Amniotic epithelial cell (primary cell): ENCODE data around the gene MOB3B.

ENCODE experiments used
- DNase-seq: peaks from one replicate; pipeline ENCODE4 v3.0.0-alpha.2; 2010; ENCODE audit warnings: low read depth

The MOB3B gene

GRCh38 chr9:27365707-27366376, 163.8 kb downstream of the MOB3B start:
- DNase-seq, result peak; percentile 85

GRCh38 chr9:27362447-27363210, 167.0 kb downstream of the MOB3B start:
- no peak for DNase-seq

DNA sequence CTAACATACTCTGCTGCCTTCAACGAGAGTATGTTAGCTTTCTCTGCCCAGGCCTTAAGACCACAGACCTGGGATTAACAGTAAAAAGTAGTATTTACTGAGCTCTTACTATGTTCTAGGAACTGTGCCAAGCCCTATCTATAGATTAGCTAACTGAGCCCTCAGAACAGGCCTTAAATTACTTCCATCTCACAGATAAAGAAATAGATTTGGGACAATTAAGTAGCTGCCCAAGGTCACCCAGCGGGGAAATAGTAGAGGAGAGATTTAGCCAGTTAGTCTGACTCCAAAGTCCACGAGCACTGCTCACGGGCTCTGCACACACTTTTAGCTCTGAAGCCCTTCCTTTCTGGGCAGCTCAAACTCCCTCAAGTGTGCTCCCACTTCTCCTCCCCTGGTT, 168.1 kb downstream of the MOB3B start:
- peak; percentile 62 for DNase-seq

DNA sequence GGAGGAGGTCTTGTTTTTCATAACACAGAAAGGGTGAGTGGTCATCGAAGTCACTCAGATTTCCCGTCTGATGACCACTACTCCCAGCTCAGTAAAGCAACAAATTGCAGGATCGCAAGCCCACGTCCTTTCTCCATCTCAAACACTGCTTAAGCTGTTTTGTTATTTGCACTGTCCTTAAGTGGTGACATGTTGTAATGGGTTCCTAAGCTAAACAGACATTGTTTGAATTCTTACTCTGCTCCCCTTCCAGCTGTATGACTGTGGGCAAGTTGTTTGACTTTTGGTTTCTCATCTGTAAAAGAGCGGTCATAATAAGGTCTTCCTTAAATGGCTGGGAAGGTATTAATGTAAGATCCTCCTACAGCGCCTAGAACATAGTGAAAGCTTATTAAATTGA, 169.9 kb downstream of the MOB3B start:
- no peak for DNase-seq

DNA sequence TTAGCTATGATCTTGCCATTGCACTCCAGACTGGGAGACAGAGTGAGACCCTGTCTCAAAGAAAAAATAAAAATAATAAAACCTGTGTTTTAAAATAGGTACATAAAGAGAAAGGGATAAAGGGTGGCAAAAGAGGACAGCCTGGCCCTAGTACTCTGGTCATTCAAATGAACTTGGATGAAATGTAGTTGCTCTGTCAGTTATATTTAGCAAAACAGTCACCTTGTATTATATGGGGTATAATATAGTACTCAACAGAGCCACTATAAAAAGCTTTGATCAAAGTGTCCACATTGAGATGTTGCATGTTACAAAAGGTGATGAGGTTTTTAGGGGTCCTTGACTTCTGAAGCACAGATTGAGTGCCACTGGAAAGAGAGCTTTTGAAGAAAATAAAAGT, 171.6 kb downstream of the MOB3B start:
- DNase-seq, result no peak

DNA sequence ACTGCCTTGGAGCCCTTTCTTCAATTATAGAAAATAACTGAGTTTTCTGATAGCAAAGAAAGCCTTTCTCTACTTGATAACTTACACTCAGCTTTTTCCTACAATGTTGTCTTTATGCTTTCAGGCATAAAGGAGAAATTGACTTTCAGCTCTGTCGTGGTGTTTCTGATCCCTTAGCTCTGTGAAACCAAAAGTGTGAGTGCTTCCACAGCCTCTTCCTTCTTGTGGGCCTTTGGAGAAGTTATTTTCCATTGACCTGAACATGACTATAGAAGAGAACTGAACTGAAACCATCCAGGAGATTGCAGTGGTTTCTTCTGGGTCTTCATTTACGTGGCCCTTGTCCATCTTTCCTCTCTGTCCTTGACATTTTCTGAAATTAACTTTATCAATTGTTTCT, 173.2 kb downstream of the MOB3B start:
- no peak for DNase-seq

DNA sequence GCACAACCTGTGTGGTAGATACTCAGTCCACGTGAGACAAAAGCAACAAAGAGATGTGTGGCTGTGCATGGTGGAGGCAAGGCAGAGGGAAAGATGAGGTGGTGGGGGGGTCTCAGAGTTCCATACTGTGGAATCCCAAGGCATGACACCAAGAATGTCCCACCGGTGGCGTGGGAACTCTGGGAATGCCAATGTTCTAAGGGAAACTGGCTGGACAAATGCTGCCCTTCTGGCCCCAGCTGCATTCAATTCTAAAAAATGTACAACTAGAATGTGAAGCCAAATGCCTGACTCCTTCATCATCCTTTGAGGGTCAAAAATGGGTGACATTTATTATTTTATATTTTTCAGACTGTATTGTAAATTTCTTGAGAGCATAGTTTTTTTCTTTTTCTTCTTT, 174.4 kb downstream of the MOB3B start:
- no peak for DNase-seq

- no peak for DNase-seq
These were observed 176.0 kb downstream of the MOB3B start for GRCh38 chr9:27353474-27354229.

GRCh38 chr9:27353166-27353473, 176.5 kb downstream of the MOB3B start:
- peak; percentile 37 for DNase-seq

GRCh38 chr9:27352457-27353165, 177.0 kb downstream of the MOB3B start:
- DNase-seq, result no peak

- peak; percentile 55 for DNase-seq
These were observed 178.2 kb downstream of the MOB3B start for GRCh38 chr9:27351438-27351837.

GRCh38 chr9:27350382-27350976, 179.1 kb downstream of the MOB3B start:
- no peak for DNase-seq

- DNase-seq, result no peak
These were observed 179.9 kb downstream of the MOB3B start for GRCh38 chr9:27349698-27350080.

- no peak for DNase-seq
These were observed 180.6 kb downstream of the MOB3B start for GRCh38 chr9:27348785-27349697.

DNA sequence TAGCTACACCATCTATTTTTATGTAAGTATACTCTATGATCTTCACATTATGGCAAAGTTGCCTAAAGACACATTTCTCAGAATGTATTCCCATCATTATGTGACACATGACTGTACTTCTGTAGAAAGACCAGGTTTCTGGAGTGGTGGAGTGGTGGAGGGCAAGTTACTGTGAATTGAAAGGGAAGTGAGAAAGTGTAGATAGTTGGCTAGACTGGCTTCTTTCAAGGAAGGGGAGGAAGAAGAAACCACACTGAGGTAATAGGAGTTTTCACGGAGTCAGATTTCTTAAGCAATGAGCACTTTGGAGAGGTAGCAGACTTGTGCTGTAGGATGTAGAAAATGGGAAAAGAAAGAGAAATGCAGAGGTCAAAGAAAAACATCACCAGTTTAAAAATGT, 181.7 kb downstream of the MOB3B start:
- no peak for DNase-seq

DNA sequence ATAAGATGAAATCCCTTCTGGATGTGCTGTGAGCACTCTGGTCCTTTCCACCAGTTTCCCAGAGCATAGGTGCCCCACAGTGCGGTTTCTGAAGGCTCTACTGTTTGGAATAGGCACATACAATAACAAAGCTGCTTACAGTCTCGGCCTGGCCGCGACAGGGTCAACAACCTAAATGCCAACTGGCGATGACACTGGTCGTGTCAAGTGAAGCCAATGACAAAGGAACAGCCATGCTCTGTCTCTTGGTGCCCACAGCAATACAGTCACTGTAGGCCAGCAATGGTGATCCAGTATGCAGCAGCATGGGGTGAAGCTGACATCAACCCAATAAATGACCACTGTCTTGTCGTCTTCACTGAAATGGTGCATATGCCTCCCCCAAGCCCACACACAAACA, 184.8 kb downstream of the MOB3B start:
- DNase-seq, result no peak

- DNase-seq, result no peak
These were observed 187.9 kb downstream of the MOB3B start for GRCh38 chr9:27341545-27342294.

DNA sequence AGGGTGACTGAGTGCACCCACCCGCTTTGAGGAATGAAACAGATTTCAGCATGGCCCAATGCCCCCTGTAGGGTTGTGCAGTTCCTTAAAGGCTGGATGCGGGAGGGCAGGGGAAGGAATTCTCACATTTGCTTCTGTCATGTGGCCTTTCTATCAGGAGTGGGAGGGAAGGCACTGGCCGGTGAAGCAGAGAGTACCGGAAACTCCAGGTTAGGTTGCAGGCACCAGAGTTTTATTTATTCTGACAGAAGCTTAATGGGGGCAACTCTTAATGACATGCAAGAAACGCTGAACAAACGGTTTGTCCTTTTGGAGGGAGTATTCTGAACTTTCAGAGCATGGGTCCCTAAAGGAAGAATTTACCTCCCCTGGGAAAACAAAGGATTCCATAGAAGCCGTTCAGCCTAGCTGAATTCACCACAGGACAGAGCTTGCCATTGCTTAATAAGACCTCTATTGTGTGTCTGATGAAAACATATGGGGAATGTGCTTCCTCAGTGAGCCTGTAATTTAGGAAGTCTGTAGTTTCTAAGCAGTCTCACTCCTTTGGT, 188.6 kb downstream of the MOB3B start:
- DNase-seq, result no peak

DNA sequence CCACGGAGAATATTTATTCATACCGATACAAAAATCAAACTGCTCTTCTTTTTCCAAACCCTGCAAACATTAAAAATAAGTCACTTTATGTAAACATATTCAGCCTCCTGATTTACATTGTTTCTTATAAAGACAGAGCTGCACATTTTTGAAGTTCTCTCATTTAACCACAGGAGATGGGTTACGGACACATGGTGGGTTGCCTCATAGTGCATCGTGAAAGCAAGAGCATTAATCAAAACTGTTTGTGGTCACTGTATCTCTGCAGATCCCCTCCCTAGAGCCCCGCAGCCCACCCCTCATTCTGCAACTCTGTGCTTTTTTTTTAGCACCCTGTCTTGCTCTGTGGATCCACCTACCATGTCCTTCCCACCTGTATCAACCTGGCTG, 189.3 kb downstream of the MOB3B start:
- DNase-seq, result peak; percentile 27

GRCh38 chr9:27339661-27340284, 189.8 kb downstream of the MOB3B start:
- peak; percentile 8 for DNase-seq
